ENCODE data around the gene CACNB4. TPM values are rescaled to one million over a fixed set of nuclear protein-coding genes. Genes with fewer than 3 reads are reported as not detected.

Gene CACNB4
- total RNA-seq, 1 experiment from 2014 or later, result 1.00 TPM

DNA sequence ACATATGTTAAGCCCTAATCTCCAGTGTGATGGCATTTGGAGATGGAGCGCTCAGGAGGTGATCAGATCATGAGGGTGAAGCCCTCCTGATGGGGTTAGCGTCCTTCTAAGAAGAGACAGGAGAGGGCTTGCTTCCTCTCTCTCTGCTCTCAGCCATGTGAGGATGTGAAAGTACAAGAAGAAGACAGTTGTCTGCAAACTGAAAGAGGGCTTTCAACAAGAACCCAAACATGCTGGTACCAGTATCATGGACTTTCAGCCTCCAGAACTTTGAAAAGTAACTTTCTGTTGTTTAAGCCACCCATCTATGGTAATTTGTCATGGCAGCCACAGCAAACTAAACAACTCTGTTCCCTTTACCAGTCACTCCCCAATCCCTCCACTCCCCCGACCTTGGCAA is 47.4 kb downstream of the CACNB4 start:
- no peak overlapping the region for H3K4me3 ChIP-seq (ENCODE audit: low read depth, low read length)
- Mint-ChIP-seq H3K4me1 (ENCODE audit: low read depth, unreplicated experiment) (no peaks in the 10 kb centered on the region), H3K27ac (ENCODE audit: unreplicated experiment) (no peak overlapping the region), H3K27me3 (ENCODE audit: insufficient read depth, unreplicated experiment) (no peaks in the 10 kb centered on the region), H3K36me3 (ENCODE audit: insufficient read depth, unreplicated experiment) (no peaks in the 10 kb centered on the region), H3K9me3 (ENCODE audit: unreplicated experiment) (no peaks in the 10 kb centered on the region), H3K4me3 (ENCODE audit: unreplicated experiment) (no peak overlapping the region)
- no TSS peak for BruUV-seq (replicated peaks)
- ChIA-PET CTCF (no interaction called here), POLR2A (no interaction called here)
- no peaks in the 10 kb centered on the region for H3K36me3 ChIP-seq (ENCODE audit: control insufficient read depth, insufficient read depth, low read length)
- peaks cover 3% of the 10 kb centered on the region; the same call in 1 of the 2 replicates for H3K9me3 ChIP-seq
- intact Hi-C loops (cut with micrococcal nuclease; ENCODE audit: unreplicated experiment), result no loop called here
- no peaks in the 10 kb centered on the region for H3K27me3 ChIP-seq (replicated peaks; ENCODE audit: control insufficient read depth, insufficient read depth, low read length)
- H3K4me1 ChIP-seq, result no peaks in the 10 kb centered on the region
- DNase-seq, result no peak
- TF ChIP-seq, protein P1, sequence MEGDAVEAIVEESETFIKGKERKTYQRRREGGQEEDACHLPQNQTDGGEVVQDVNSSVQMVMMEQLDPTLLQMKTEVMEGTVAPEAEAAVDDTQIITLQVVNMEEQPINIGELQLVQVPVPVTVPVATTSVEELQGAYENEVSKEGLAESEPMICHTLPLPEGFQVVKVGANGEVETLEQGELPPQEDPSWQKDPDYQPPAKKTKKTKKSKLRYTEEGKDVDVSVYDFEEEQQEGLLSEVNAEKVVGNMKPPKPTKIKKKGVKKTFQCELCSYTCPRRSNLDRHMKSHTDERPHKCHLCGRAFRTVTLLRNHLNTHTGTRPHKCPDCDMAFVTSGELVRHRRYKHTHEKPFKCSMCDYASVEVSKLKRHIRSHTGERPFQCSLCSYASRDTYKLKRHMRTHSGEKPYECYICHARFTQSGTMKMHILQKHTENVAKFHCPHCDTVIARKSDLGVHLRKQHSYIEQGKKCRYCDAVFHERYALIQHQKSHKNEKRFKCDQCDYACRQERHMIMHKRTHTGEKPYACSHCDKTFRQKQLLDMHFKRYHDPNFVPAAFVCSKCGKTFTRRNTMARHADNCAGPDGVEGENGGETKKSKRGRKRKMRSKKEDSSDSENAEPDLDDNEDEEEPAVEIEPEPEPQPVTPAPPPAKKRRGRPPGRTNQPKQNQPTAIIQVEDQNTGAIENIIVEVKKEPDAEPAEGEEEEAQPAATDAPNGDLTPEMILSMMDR (IDR thresholded peaks at IDR 0.05; ENCODE audit: insufficient read depth in 1 of 2, low read depth in 1 of 2, low read length in 1 of 2, severe bottlenecking in 1 of 2, unreplicated experiment in 1 of 2), result no peak

DNA sequence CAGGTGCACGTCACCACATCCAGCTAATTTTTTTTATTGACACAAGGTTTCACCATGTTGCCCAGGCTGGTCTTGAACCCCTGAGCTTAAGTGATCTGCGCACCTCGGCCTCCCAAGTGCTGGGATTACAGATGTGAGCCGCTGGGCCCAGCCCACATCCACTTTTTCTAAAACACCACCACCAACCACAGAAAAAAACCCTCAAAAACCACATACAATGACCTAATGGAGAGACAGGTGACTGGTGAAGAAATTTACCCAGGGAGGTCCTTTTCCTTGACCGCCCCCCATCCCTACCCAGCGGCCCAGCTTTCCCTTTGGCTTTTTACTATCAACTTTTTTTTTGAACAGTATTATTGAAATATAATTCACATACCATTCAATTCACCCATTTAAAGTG is 47.9 kb downstream of the CACNB4 start:
- H3K9me3 Mint-ChIP-seq (ENCODE audit: unreplicated experiment), result no peaks in the 10 kb centered on the region
- CTCF ChIA-PET, result no interaction called here
- DNase-seq, result no peak
- TF ChIP-seq, protein P1 (IDR thresholded peaks at IDR 0.05; ENCODE audit: insufficient read depth in 1 of 2, low read depth in 1 of 2, low read length in 1 of 2, severe bottlenecking in 1 of 2, unreplicated experiment in 1 of 2), result no peak
- Histone ChIP-seq H3K36me3 (ENCODE audit: control insufficient read depth, insufficient read depth, low read length) (no peaks in the 10 kb centered on the region), H3K4me1 (no peaks in the 10 kb centered on the region), H3K27me3 (replicated peaks; ENCODE audit: control insufficient read depth, insufficient read depth, low read length) (no peaks in the 10 kb centered on the region), H3K9me3 (peaks cover 3% of the 10 kb centered on the region; the same call in 1 of the 2 replicates), H3K4me3 (ENCODE audit: low read depth, low read length) (no peak overlapping the region)
- BruUV-seq (replicated peaks), result no TSS peak
- no peak overlapping the region for H3K4me3 Mint-ChIP-seq (ENCODE audit: unreplicated experiment)
- intact Hi-C loops (cut with micrococcal nuclease; ENCODE audit: unreplicated experiment), result no loop called here
- H3K27me3 Mint-ChIP-seq (ENCODE audit: insufficient read depth, unreplicated experiment), result no peaks in the 10 kb centered on the region
- no peaks in the 10 kb centered on the region for H3K4me1 Mint-ChIP-seq (ENCODE audit: low read depth, unreplicated experiment)
- POLR2A ChIA-PET, result no interaction called here
- no peaks in the 10 kb centered on the region for H3K36me3 Mint-ChIP-seq (ENCODE audit: insufficient read depth, unreplicated experiment)
- no peak overlapping the region for H3K27ac Mint-ChIP-seq (ENCODE audit: unreplicated experiment)

DNA sequence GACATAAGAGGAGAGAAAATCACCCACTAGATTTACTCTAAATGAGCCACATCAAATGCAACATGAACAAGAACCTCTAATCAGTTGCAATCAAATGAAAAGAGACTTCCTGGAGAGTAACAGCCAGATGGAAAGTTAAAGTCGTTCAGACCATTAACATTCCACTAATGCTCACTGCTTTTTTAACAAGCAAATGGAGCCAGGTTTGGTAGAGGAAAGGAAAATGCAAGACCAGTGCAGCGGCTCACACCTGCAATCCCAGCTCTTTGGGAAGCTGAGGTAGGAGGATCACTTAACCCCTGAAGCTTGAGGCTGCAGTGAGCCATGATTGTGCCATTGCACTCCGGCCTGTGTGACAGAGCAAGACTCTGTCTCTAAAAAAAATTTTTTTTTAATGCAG is 48.5 kb downstream of the CACNB4 start:
- Histone ChIP-seq H3K4me1 (no peaks in the 10 kb centered on the region), H3K9me3 (peaks cover 3% of the 10 kb centered on the region; the same call in 1 of the 2 replicates), H3K4me3 (ENCODE audit: low read depth, low read length) (no peak overlapping the region), H3K27me3 (replicated peaks; ENCODE audit: control insufficient read depth, insufficient read depth, low read length) (no peaks in the 10 kb centered on the region), H3K36me3 (ENCODE audit: control insufficient read depth, insufficient read depth, low read length) (no peaks in the 10 kb centered on the region)
- CTCF ChIA-PET, result no interaction called here
- no peak overlapping the region for H3K4me3 Mint-ChIP-seq (ENCODE audit: unreplicated experiment)
- H3K27me3 Mint-ChIP-seq (ENCODE audit: insufficient read depth, unreplicated experiment), result no peaks in the 10 kb centered on the region
- BruUV-seq (replicated peaks), result no TSS peak
- H3K9me3 Mint-ChIP-seq (ENCODE audit: unreplicated experiment), result no peaks in the 10 kb centered on the region
- intact Hi-C loops (cut with micrococcal nuclease; ENCODE audit: unreplicated experiment), result no loop called here
- POLR2A ChIA-PET, result no interaction called here
- no peak for DNase-seq
- no peaks in the 10 kb centered on the region for H3K4me1 Mint-ChIP-seq (ENCODE audit: low read depth, unreplicated experiment)
- no peaks in the 10 kb centered on the region for H3K36me3 Mint-ChIP-seq (ENCODE audit: insufficient read depth, unreplicated experiment)
- H3K27ac Mint-ChIP-seq (ENCODE audit: unreplicated experiment), result no peak overlapping the region
- TF ChIP-seq, protein P1 (IDR thresholded peaks at IDR 0.05; ENCODE audit: insufficient read depth in 1 of 2, low read depth in 1 of 2, low read length in 1 of 2, severe bottlenecking in 1 of 2, unreplicated experiment in 1 of 2), result no peak

Data from Caco-2 (cell line).